Heart left ventricle (tissue), 13 donors: ENCODE measurements around the gene SERPINB5.

Experiments
- CTCF ChIP-seq, 12 donors: fragments of 200-600 bp; sonication (generic) in 4 of 12; IDR thresholded peaks; one replicate each; pipeline versions ENCODE4 v1.5.0 to v1.8.0; 2018 to 2022; ENCODE audit warnings: antibody characterized with exemption in 12 of 12, mild to moderate bottlenecking in 5 of 12
- POLR2A ChIP-seq, 2 donors: fragments of 450-650 bp; IDR thresholded peaks; one replicate each; pipeline ENCODE4 v1.6.1; 2017; ENCODE audit warnings: antibody characterized with exemption in 2 of 2, mild to moderate bottlenecking in 2 of 2, moderate library complexity in 2 of 2
- donor health status: ischemic (EF 13 %, LVEDD 7.1; RV severe dilation, severe dysfunction).
- donor health status: DM: no; HTN: yes; CAD: no.
- donor health status: DM: no; HTN: no; CAD: no.
- donor health status: ischemic (EF 25% LVEDD 6.9; RV normal size, moderate dysfunction).
- donor health status: ischemic (EF 25% LVEDD 5.7; RV mildly dilated, moderate dysfunction).
- donor health status: ischemic (EF 35%, LVEDD 5.7; RV mildly dilated, moderate dysfunction).
- donor health status: nonischemic (EF 11% LVEDD 7.7; RV severe dilation, severe dysfunction).
- donor health status: DM: yes; HTN: yes; CAD: no.
- donor health status: PGD.
- donor health status: ischemic (EF 29% LVEDD 5.4; RV normal size, mild dysfunction).
- donor health status: nonischemic (EF 23%, LVEDD 6.1; RV moderate dilation, normal function).

GRCh38 chr18:63479826-63480225 is 3.1 kb downstream of the SERPINB5 start:
- TF ChIP-seq CTCF (IDR thresholded peaks at IDR 0.05) (no peak), POLR2A (IDR thresholded peaks at IDR 0.05) (no peak)
